T-helper 1 cell treated with Interleukin-12 subunit alpha and Interleukin-12 subunit beta and Interleukin-4 antibody, amounts not matched to agents 30 μg/mL and 1 μg/mL, for 36 hours (primary cell): ENCODE measurements around the gene MFGE8.

Experiments
- H3K27ac Mint-ChIP-seq: one replicate; pipeline ENCODE4 v1.8.0; 2021; ENCODE audit warnings: mild to moderate bottlenecking, mixed read lengths
- H3K27me3 Mint-ChIP-seq: one replicate; pipeline ENCODE4 v1.8.0; 2021; ENCODE audit warnings: low read depth, mixed read lengths
- H3K36me3 Mint-ChIP-seq: one replicate; pipeline ENCODE4 v1.8.0; 2021; ENCODE audit warnings: low read depth, mixed read lengths
- H3K4me1 Mint-ChIP-seq: one replicate; pipeline ENCODE4 v1.8.0; 2021; ENCODE audit warnings: low read depth, mixed read lengths
- H3K4me3 Mint-ChIP-seq: one replicate; pipeline ENCODE4 v1.8.0; 2021; ENCODE audit warnings: mild to moderate bottlenecking, moderate library complexity, mixed read lengths
- H3K9me3 Mint-ChIP-seq: one replicate; pipeline ENCODE4 v1.8.0; 2021; ENCODE audit warnings: mixed read lengths

MFGE8 gene

DNA sequence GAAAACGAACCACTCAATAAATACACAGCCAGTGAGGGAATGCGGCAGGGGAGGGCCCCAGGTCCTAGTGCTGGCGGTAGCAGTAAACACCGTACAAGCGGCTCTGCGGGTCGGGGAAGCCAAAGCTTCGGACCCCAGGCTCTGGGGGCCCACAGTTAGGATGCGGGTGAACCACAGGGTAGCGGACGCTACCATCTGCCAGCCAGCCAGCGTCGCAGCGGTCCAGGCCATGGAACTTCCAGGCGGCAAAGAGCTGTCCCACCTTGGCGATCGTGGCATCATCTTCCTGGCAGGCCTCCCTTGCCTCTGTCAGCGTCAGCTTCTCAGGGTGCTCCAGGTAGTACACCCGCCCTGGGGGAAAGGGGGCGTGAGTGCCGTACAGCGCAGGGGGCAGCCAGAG is 35.3 kb downstream of the MFGE8 start:
- Mint-ChIP-seq H3K27ac (no peak overlapping the region), H3K4me1 (no peaks in the 10 kb centered on the region), H3K4me3 (no peak overlapping the region), H3K36me3 (peaks cover 29% of the 10 kb centered on the region), H3K9me3 (no peaks in the 10 kb centered on the region), H3K27me3 (no peaks in the 10 kb centered on the region)

DNA sequence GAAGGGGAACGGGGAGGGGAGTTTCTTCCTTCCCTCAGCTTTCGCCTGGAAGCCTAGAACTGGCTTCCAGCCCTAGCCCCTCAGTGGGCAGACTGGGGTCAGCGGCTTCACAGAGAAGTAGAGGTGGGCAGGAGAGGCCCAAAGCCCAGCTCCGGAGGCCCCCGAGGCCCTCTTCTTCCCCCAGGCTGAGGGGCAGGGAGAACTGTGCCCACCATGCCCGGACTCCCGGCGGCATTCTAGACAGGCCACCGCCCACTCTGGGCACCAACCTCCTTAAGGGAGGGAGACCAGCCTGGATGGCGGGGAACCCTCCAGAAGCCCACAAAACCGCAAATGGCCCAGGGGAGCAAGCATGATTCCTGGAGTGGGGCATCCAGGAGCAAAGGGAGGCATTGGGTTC is 35.8 kb downstream of the MFGE8 start:
- Mint-ChIP-seq H3K9me3 (no peaks in the 10 kb centered on the region), H3K27me3 (no peaks in the 10 kb centered on the region), H3K4me3 (no peak overlapping the region), H3K4me1 (no peaks in the 10 kb centered on the region), H3K27ac (no peak overlapping the region), H3K36me3 (peaks cover 29% of the 10 kb centered on the region)

DNA sequence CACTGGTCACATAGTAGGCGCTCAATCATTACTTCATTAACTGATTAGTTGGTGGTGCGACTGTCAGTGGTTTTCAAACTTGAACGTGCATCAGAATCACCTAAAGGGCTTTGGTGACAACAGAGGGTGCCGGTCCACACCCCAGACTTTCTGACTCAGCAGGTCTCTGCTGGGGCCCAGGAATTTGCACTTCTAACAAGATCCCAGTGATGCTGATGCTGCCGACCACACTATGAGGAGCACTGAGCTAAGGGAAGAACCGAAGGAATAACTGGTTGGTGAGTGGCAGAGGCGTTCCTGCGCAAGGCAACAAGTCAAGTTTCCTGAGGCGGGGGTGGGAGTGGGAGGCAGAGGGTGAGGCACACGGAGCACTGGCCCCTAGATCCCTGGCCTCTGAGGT is 36.6 kb downstream of the MFGE8 start:
- Mint-ChIP-seq H3K4me1 (no peaks in the 10 kb centered on the region), H3K27ac (no peak overlapping the region), H3K4me3 (no peak overlapping the region), H3K36me3 (peaks cover 28% of the 10 kb centered on the region), H3K27me3 (no peaks in the 10 kb centered on the region), H3K9me3 (no peaks in the 10 kb centered on the region)

DNA sequence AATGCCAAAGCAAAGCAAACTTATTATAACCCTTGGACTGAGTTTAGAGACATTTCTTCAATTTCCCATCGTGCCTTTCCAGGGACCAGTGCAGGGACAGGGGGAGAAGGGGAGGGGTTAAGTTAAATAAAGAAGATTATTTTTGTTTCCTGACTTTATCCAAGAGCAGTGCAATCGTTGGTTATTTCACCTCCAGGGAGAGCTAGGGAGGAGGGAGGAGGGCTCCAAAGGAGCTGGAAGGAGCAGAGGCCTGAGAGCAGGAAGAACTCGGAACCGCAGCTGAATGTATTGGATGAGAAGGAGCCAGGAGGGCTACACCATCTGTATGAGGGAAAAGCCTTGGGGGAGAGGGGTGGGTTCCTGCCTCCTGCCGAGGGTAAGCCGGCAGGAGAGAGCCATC is 38.5 kb downstream of the MFGE8 start:
- H3K4me1 Mint-ChIP-seq: no peaks in the 10 kb centered on the region
- no peak overlapping the region for H3K4me3 Mint-ChIP-seq
- no peaks in the 10 kb centered on the region for H3K27me3 Mint-ChIP-seq
- H3K27ac Mint-ChIP-seq: no peak overlapping the region
- no peaks in the 10 kb centered on the region for H3K9me3 Mint-ChIP-seq
- H3K36me3 Mint-ChIP-seq: peaks cover 20% of the 10 kb centered on the region

DNA sequence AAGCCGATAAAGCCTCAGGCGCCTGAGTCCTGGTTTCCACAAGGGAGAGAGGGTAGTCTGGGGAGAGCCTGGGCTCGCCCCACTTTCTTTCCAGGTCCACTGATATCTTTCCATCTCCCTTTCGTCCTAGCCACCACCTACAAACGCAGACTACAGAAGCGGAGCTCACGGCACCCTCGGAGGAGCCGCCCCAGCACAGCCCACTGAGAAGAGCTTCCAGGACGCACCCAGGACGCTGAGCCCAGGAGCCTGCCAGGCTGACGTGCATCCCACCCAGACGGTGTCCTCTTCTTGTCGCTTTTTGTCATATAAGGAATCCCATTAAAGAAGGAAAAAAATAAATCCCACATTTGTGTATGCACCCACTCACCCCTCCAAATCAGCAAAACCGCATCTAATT is 38.9 kb downstream of the MFGE8 start:
- H3K27me3 Mint-ChIP-seq: no peaks in the 10 kb centered on the region
- no peaks in the 10 kb centered on the region for H3K9me3 Mint-ChIP-seq
- H3K4me1 Mint-ChIP-seq: no peaks in the 10 kb centered on the region
- peaks cover 20% of the 10 kb centered on the region for H3K36me3 Mint-ChIP-seq
- no peak overlapping the region for H3K27ac Mint-ChIP-seq
- H3K4me3 Mint-ChIP-seq: no peak overlapping the region

DNA sequence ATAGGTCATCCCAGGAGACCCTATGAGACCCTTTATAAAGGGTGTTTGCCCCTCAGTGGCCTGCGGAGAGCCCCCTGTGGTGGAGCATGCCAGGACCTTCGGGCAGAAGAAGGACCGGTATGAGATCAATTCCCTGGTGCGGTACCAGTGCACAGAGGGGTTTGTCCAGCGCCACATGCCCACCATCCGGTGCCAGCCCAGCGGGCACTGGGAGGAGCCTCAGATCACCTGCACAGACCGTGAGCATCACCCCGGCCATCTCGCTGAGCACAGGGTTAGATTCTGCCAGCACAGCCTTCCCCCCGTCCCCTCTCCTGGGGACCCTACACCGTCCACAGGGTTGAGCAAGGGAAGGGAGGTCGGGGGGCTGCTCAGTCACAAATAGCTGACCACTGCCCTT is 39.4 kb downstream of the MFGE8 start:
- Mint-ChIP-seq H3K27me3 (no peaks in the 10 kb centered on the region), H3K4me3 (no peak overlapping the region), H3K9me3 (no peaks in the 10 kb centered on the region), H3K27ac (peak overlapping the region; percentile 34), H3K36me3 (peaks cover 20% of the 10 kb centered on the region), H3K4me1 (no peaks in the 10 kb centered on the region)

DNA sequence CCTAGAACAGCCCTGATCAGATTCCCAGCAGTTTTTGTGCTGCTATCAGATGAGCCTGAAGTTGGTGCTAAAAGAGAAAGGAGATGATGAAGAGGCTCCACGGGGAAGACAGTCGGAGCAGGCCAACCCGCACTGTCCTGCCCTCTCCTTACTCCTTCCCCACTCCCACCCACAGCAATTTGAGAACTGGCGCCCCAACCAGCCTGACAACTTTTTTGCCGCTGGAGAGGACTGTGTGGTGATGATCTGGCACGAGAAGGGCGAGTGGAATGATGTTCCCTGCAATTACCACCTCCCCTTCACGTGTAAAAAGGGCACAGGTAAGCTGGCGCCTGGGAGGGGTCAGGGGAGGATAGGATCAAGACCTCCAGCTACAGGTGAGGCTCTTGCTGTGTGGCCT is 40.5 kb downstream of the MFGE8 start:
- Mint-ChIP-seq H3K27me3 (no peaks in the 10 kb centered on the region), H3K9me3 (no peaks in the 10 kb centered on the region), H3K4me1 (no peaks in the 10 kb centered on the region), H3K27ac (no peak overlapping the region), H3K4me3 (no peak overlapping the region), H3K36me3 (peaks cover 16% of the 10 kb centered on the region)

DNA sequence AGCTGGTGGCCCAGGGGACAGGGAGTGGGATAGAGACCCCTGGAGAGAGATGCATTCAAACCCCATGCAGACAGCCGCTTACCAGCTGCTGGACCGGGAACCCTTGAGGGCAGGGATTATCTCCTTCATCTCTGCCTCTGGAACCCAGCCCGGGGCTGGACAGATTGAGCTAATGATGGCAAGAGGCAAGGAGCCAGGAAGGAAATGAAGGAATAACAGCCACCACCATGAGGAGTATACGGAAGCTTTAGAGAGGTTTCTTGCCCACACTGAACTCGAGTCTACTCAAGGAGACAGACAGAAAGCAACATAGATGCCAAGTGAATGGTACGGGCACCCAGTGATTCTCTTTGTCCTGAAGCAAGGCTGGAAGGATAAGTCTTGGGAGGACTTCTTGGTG is 41.1 kb downstream of the MFGE8 start:
- Mint-ChIP-seq H3K4me1 (no peaks in the 10 kb centered on the region), H3K36me3 (peaks cover 15% of the 10 kb centered on the region)

DNA sequence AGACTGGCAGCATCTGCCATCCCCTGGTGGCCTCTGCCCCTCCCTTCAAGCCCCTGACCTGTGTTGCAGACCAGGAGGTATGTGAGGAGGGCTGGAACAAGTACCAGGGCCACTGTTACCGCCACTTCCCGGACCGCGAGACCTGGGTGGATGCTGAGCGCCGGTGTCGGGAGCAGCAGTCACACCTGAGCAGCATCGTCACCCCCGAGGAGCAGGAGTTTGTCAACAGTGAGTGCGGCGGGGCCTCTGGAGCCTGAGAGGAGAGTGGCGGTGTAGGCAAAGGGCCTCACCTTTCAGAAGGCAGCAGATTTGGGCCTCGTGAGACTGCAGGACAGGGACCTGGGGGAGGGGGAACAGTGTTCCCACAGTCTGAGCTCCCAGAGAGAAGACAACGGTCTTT is 41.9 kb downstream of the MFGE8 start:
- Mint-ChIP-seq H3K9me3 (no peaks in the 10 kb centered on the region), H3K27ac (no peak overlapping the region), H3K36me3 (peaks cover 9% of the 10 kb centered on the region), H3K4me1 (no peaks in the 10 kb centered on the region), H3K4me3 (no peak overlapping the region), H3K27me3 (no peaks in the 10 kb centered on the region)

More for the DNA sequence above, 41.1 kb downstream of the MFGE8 start:
- no peaks in the 10 kb centered on the region for H3K27me3 Mint-ChIP-seq
- no peak overlapping the region for H3K4me3 Mint-ChIP-seq
- H3K9me3 Mint-ChIP-seq: no peaks in the 10 kb centered on the region
- no peak overlapping the region for H3K27ac Mint-ChIP-seq

DNA sequence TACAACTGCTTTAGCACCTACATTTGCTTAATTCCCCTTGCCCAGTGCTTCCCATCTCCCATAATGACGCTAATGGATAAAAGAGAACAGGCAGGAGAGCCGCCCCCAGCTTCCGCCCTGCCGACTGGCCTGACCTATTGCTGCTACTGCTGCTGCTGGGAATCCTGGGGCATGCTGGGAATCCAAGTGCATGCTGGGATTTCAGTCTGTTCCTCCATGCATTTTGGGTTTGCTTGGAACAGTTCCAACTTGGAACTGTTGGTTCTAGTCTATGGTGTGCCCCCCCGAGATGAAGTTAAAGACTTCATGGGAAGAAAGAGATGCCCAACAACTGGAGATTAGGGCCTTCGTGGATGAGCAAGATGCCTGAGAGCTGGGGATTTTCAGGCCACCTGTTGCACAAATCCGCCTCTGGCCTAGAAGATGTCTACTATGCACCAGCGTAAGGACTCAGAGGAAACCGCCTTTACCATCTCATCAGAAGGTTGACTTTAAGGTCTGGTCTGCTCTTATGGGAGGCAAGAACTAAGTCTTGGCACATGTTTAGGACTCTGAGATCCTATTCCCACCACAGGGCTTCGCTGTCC is 46.8 kb downstream of the MFGE8 start:
- Mint-ChIP-seq H3K4me1 (no peaks in the 10 kb centered on the region), H3K27ac (no peak overlapping the region), H3K36me3 (no peaks in the 10 kb centered on the region), H3K4me3 (no peak overlapping the region), H3K27me3 (no peaks in the 10 kb centered on the region), H3K9me3 (no peaks in the 10 kb centered on the region)

DNA sequence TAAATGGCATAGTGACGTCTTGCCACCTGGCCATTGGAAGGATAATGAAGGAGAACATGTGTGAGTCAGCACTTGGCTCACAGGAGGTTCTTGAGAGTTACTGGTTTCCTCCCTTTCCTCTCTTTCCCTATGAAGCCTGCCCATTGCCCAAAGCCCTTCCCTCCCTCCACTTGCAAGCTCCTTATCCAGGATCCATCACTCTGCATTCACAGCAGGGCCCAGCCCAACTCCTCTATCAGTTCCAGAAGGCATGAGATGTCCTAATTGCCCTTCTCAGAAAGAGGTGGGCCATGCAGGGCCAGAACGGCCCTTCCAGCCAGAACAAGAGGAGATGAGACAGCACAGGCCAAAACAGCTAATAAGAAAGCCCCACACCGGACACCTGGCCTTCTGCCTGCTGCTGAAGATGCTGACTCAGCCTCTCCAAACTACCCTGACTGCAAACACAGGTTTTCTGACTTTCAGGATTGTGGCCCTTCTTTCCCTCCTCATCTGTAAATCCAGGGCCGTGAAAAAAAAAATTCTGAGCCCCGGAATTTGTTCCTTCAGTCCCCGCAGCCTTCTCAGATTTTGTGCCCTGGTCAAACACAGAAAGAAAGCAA is 47.6 kb downstream of the MFGE8 start:
- Mint-ChIP-seq H3K27ac (no peak overlapping the region), H3K9me3 (no peaks in the 10 kb centered on the region), H3K4me3 (no peak overlapping the region)

DNA sequence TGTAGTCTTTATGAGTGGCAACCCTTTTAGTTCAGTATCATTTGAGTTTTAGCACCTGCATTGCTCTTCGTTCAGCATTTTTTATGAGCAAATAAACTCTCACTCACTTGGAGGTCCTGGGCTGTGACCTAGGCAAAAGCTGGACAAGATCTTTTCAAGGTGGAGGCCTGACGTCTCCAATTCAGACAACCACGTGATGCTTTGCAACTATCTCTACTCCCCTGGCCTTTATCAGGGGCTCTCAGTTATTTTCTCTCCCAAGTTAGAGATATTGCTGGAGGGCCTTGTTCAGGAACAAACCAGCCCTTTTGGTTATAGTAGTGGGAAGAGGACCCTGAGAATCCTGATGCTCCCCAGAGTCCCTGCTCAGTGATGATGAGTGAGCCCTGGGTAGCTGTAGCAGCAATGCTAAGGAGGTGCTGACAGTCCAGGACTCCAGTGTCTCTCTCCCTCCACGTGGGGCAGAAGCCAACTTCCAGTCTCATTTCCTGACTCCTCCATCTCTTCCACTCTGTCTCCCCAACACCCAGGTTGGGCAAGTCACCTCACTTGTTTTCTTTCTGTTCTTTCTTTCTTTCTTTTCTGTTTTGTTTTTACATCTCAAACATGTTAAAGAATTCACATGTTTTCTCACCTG is 48.2 kb downstream of the MFGE8 start:
- H3K4me1 Mint-ChIP-seq: no peaks in the 10 kb centered on the region
- no peaks in the 10 kb centered on the region for H3K36me3 Mint-ChIP-seq
- H3K4me3 Mint-ChIP-seq: no peak overlapping the region
- no peaks in the 10 kb centered on the region for H3K9me3 Mint-ChIP-seq
- H3K27ac Mint-ChIP-seq: no peak overlapping the region
- H3K27me3 Mint-ChIP-seq: no peaks in the 10 kb centered on the region

More for the DNA sequence above, 47.6 kb downstream of the MFGE8 start:
- Mint-ChIP-seq H3K4me1 (no peaks in the 10 kb centered on the region), H3K36me3 (no peaks in the 10 kb centered on the region), H3K27me3 (no peaks in the 10 kb centered on the region)

DNA sequence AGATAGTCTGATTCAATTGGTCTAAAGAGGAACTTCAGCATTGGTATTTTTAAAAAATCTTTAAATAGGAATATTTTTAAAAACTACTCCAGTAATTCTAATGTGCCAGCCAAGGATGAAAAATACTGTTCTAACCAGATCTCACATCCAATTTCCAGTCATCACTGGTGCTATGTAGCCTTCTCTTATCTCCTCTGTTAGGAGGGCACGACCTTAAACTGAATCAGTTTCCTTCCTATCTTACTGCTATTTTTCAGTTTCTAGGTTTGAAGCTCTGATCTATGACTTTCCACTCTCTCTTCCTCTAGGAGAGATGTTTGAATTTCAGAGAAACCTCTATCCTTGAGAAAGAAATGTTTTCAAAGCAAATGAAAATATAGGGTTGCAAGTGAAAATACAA is 49.8 kb downstream of the MFGE8 start:
- Mint-ChIP-seq H3K27me3 (no peaks in the 10 kb centered on the region), H3K4me1 (no peaks in the 10 kb centered on the region), H3K36me3 (no peaks in the 10 kb centered on the region), H3K9me3 (no peaks in the 10 kb centered on the region), H3K27ac (no peak overlapping the region), H3K4me3 (no peak overlapping the region)

DNA sequence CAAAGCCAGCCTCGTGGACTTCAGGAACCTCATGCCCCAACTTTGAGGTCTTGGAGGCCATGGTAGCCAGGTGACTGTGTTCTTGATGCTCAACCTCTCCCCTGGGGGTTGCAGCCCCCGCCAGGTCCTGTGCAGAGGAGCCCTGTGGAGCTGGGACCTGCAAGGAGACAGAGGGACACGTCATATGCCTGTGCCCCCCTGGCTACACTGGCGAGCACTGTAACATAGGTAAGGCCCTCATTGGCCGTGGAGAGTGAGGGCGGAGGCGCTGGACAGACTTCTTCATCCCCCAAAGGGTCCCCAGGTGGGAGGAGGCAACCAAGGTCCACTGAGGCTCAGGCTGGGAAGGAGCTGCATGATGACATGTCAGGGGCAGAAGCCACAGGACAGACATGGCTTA is 53.0 kb downstream of the MFGE8 start:
- Mint-ChIP-seq H3K27me3 (no peaks in the 10 kb centered on the region), H3K4me1 (no peaks in the 10 kb centered on the region), H3K9me3 (peaks cover 6% of the 10 kb centered on the region), H3K4me3 (no peak overlapping the region), H3K36me3 (no peaks in the 10 kb centered on the region), H3K27ac (no peak overlapping the region)

DNA sequence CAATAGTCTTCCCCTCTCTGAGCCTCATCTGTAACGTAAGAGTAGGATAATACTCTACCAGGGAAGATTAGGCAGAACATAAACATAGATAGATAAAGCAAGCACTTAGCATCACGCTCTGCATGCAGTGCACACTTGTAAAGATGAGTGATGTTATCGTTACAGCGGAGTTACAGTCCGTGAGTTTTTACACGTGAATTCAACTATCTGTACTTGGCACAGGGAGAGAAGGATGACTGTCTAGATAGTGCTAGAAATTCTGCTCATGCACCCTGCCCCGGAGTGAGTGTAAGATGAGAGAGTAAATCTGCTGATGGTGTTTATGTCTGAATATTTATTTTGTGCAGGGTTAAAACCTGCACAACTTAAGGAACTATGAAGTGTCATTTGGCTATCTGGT is 53.6 kb downstream of the MFGE8 start:
- Mint-ChIP-seq H3K27me3 (no peaks in the 10 kb centered on the region), H3K4me3 (no peak overlapping the region), H3K4me1 (no peaks in the 10 kb centered on the region), H3K36me3 (no peaks in the 10 kb centered on the region), H3K9me3 (peaks cover 12% of the 10 kb centered on the region), H3K27ac (no peak overlapping the region)
